ENCODE data around the gene ADD3.

DNA sequence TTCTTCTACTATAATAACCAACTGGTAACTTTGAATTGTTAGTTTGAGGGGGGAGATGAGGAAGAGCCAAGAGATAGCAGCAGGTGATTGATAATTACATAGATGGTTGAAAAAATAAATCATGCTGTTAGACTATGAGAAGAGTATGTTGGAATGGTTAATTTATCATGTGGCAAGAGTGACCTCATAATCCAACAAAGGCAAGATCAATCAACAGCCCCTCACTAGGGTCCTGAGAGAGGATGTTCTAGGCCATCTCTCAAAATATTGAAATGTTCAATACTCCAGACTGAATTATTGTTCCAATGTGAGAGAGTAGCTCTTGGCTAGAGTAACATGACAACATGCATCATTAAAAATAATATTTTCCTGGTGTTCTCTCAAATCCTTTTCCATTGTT lies 67.9 kb downstream of the ADD3 start:
- TF ChIP-seq CTCF (optimal IDR thresholded peaks at IDR 0.05 in 1 of 3, IDR thresholded peaks at IDR 0.05 in 1 of 3, conservative IDR thresholded peaks at IDR 0.05 in 1 of 3; ENCODE audit: extremely low read depth in 1 of 3, insufficient read depth in 2 of 3, low read length in 3 of 3), result no peak
- TF ChIP-seq EZH2 (IDR thresholded peaks at IDR 0.05; ENCODE audit: low read length), result no peak

Data from keratinocyte (primary cell).